OCI-LY7 (cell line): ENCODE measurements around the gene PYM1. TPM values are rescaled to one million over a fixed set of nuclear protein-coding genes. Genes with fewer than 3 reads are reported as not detected.

ENCODE experiments used
- BruUV-seq: library from RNA; stranded (reverse); fragments of 400-500 nt; replicated peaks from 2 replicates; lab custom pipeline; 2021; lab: Mats Ljungman, UMichigan
- CTCF ChIA-PET: fragments of 300-600 bp; sonication (Branson Sonifier 250); formaldehyde crosslinking; loops from one replicate; lab custom pipeline; 2022; ENCODE audit warnings: antibody characterized with exemption; ENCODE audit not compliant: unreplicated experiment; lab: Charles Lee
- POLR2A ChIA-PET: fragments of 300-600 bp; sonication (Branson Sonifier 250); formaldehyde crosslinking; loops from one replicate; lab custom pipeline; 2022; ENCODE audit warnings: antibody characterized with exemption; lab: Charles Lee
- DNase-seq: peaks from one replicate; pipeline ENCODE4 v3.0.0-alpha.2; 2015; ENCODE audit warnings: low spot score
- H2AFZ ChIP-seq: fragments of 200-600 bp; sonication (generic), shearing (Covaris generic); 2 replicates; pipeline ENCODE4 v1.6.1; 2014; ENCODE audit warnings: mild to moderate bottlenecking, antibody characterized with exemption, low read length, moderate library complexity
- H3K27ac ChIP-seq: fragments of 200-600 bp; sonication (generic); 2 replicates; pipeline ENCODE4 v1.5.1; 2014; ENCODE audit warnings: mixed run types, low read depth, mild to moderate bottlenecking, moderate library complexity, low read length, inconsistent platforms; ENCODE audit not compliant: poor library complexity, severe bottlenecking
- H3K36me3 ChIP-seq: fragments of 200-600 bp; sonication (generic); 2 replicates; pipeline ENCODE4 v1.6.1; 2014; ENCODE audit warnings: mild to moderate bottlenecking, antibody characterized with exemption, low read length, moderate library complexity, mixed read lengths; ENCODE audit not compliant: insufficient read depth
- H3K4me1 ChIP-seq: fragments of 200-600 bp; sonication (generic); 2 replicates; pipeline ENCODE4 v1.5.1; 2014; ENCODE audit warnings: mild to moderate bottlenecking, low read length; ENCODE audit not compliant: insufficient read depth, poor library complexity, severe bottlenecking
- H3K4me2 ChIP-seq: fragments of 200-600 bp; sonication (generic); 2 replicates; pipeline ENCODE4 v1.6.1; 2014; ENCODE audit warnings: mild to moderate bottlenecking, low read length
- H3K4me3 ChIP-seq: fragments of 200-600 bp; sonication (generic); 2 replicates; pipeline ENCODE4 v1.5.1; 2014; ENCODE audit warnings: mild to moderate bottlenecking, low read depth, low read length; ENCODE audit not compliant: poor library complexity, severe bottlenecking
- H3K79me2 ChIP-seq: fragments of 200-600 bp; sonication (generic); 2 replicates; pipeline ENCODE4 v1.6.1; 2016; ENCODE audit warnings: low read depth, mild to moderate bottlenecking, low read length, moderate library complexity, mixed read lengths; ENCODE audit not compliant: insufficient read depth
- H3K9me2 ChIP-seq: fragments of 200-600 bp; sonication (generic); 2 replicates; pipeline ENCODE4 v1.6.1; 2016; ENCODE audit warnings: mild to moderate bottlenecking, low read length, mixed read lengths; ENCODE audit not compliant: insufficient read depth
- H3K9me3 ChIP-seq: fragments of 200-600 bp; sonication (generic); 2 replicates; pipeline ENCODE4 v1.6.1; 2014; ENCODE audit warnings: mild to moderate bottlenecking, mixed run types, low read length, mixed read lengths
- H4K20me1 ChIP-seq: fragments of 200-600 bp; sonication (generic); 2 replicates; pipeline ENCODE4 v1.6.1; 2014; ENCODE audit warnings: mild to moderate bottlenecking, antibody characterized with exemption, low read length, moderate library complexity, mixed read lengths; ENCODE audit not compliant: insufficient read depth
- EZH2phosphoT487 ChIP-seq: fragments of 200-600 bp; sonication (generic); IDR thresholded peaks from 2 replicates; pipeline ENCODE4 v1.6.1; 2018; ENCODE audit warnings: low read depth, borderline replicate concordance, mild to moderate bottlenecking, mixed run types, antibody characterized with exemption, low read length, moderate library complexity, mixed read lengths
- intact Hi-C: fragments of 100-400 bp; cut with micrococcal nuclease; formaldehyde crosslinking; loops from one replicate; pipeline ENCODE4 v1.10.0; 2022; ENCODE audit not compliant: unreplicated experiment
- total RNA-seq, 2 experiments: library from RNA; depleted of rRNA in 1 of 2; stranded (reverse); fragments of >200 nt in 1 of 2; shearing (Covaris generic) in 1 of 2; gene quantifications; 2 replicates each; pipeline ENCODE4 v1.2.3, GENCODE V29; 2014 to 2022
- TF ChIP-seq, protein P1 (sequence below): fragments of 200-600 bp; sonication (generic); conservative IDR thresholded peaks from 2 replicates; pipeline ENCODE4 v1.5.1; 2014; ENCODE audit warnings: mild to moderate bottlenecking, antibody characterized with exemption, low read length, moderate library complexity, mixed read lengths

The PYM1 gene
- total RNA-seq, 2 experiments from 2014 or later = 82.7 to 88.5 TPM

DNA sequence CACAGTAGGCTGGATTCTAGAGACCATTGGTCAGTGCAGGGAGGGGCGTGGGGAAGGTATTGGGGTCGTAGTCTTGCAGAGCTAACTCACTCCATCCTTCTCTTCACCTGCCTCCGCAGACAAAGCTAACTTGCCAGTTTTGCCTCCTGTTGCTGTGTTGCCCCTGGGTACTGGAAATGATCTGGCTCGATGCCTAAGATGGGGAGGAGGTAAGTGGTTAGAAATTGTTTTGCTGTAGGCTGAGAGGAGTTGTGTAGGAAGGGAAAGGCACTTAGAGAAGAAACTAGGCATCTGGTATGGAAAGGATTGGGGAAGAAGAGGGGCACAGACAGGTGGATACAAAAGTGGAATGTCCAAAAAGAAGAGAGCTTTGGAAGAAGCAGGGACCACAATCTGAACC lies 14.4 kb upstream of the PYM1 start:
- Histone ChIP-seq H3K79me2 (no peaks in the 10 kb centered on the region), H3K4me1 (peaks cover 16% of the 10 kb centered on the region), H3K9me2 (no peaks in the 10 kb centered on the region), H4K20me1 (peaks cover 5% of the 10 kb centered on the region; the same call in 1 of the 2 replicates), H3K4me2 (no peak overlapping the region), H2AFZ (no peak overlapping the region), H3K36me3 (peaks cover 93% of the 10 kb centered on the region), H3K27ac (no peak overlapping the region), H3K9me3 (no peaks in the 10 kb centered on the region), H3K4me3 (no peak overlapping the region)
- BruUV-seq = no TSS peak
- TF ChIP-seq EZH2phosphoT487 = no peak
- TF ChIP-seq, protein P1, sequence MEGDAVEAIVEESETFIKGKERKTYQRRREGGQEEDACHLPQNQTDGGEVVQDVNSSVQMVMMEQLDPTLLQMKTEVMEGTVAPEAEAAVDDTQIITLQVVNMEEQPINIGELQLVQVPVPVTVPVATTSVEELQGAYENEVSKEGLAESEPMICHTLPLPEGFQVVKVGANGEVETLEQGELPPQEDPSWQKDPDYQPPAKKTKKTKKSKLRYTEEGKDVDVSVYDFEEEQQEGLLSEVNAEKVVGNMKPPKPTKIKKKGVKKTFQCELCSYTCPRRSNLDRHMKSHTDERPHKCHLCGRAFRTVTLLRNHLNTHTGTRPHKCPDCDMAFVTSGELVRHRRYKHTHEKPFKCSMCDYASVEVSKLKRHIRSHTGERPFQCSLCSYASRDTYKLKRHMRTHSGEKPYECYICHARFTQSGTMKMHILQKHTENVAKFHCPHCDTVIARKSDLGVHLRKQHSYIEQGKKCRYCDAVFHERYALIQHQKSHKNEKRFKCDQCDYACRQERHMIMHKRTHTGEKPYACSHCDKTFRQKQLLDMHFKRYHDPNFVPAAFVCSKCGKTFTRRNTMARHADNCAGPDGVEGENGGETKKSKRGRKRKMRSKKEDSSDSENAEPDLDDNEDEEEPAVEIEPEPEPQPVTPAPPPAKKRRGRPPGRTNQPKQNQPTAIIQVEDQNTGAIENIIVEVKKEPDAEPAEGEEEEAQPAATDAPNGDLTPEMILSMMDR = no peak
- ChIA-PET CTCF (no interaction called here), POLR2A (no interaction called here)
- intact Hi-C loops = no loop called here
- DNase-seq = no peak

DNA sequence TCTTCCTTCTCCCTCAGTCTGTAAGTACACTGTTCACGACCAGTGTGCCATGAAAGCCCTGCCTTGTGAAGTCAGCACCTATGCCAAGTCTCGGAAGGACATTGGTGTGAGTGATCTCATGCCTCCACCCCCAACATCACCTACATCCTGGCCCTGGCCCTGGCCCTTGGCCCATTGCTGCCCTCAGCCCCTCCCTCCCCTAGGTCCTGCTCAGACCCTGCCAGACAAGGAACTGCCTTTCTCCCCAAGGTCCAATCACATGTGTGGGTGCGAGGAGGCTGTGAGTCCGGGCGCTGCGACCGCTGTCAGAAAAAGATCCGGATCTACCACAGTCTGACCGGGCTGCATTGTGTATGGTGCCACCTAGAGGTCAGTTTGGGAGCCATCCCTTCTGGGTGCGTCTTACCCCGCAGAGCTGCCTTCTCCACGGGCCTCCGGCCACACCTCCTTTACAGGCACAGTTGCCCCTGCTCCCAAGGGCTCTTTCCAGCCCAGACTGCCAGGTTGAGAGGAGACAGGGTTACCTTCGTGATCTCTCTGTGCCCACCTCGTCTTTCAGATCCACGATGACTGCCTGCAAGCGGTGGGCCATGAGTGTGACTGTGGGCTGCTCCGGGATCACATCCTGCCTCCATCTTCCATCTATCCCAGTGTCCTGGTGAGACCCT lies 12.5 kb upstream of the PYM1 start:
- BruUV-seq = no TSS peak
- POLR2A ChIA-PET = no interaction called here
- intact Hi-C loops = loop anchor here (1.0 kb wide), 4 partner anchors 10 to 201 kb away; no protein-coding TSS in a partner anchor
- Histone ChIP-seq H3K4me2 (peak overlapping the region; percentile 41), H3K27ac (peak overlapping the region; percentile 36), H3K36me3 (peaks cover 96% of the 10 kb centered on the region), H3K9me2 (no peaks in the 10 kb centered on the region), H3K9me3 (no peaks in the 10 kb centered on the region), H4K20me1 (peaks cover 6% of the 10 kb centered on the region; the same call in 1 of the 2 replicates), H3K79me2 (peaks cover under 1% of the 10 kb centered on the region; the same call in 1 of the 2 replicates), H3K4me1 (peaks cover 16% of the 10 kb centered on the region), H3K4me3 (no peak overlapping the region), H2AFZ (no peak overlapping the region)
- TF ChIP-seq EZH2phosphoT487 = no peak
- TF ChIP-seq, protein P1 = peak; percentile 95
- CTCF ChIA-PET = interaction anchor here (1.0 to 1.6 kb wide), 2 partner anchors 14 to 110 kb away, joined by 4 to 5 read pairs; partner anchors contain the start of gene DNAJC14
- DNase-seq = peak; percentile 88
